ENCODE data around the gene SCAI. TPM values are rescaled to one million over a fixed set of nuclear protein-coding genes. Genes with fewer than 3 reads are reported as not detected.
A peak's percentile ranks its signal among the peaks of the same experiment; 100 is the strongest.

The SCAI gene
- total RNA-seq, 1 donor from 2014 or later, result 10.0 TPM

- DNase-seq (ENCODE audit: low spot score), result no peak
- intact Hi-C loops (cut with micrococcal nuclease), result loop anchor here (1.0 to 5.0 kb wide), 12 partner anchors 8 to 605 kb away; partner anchors contain the start of genes ARPC5L, GOLGA1, HSPA5 and NR6A1
- no peaks in the 10 kb centered on the region for H3K27me3 Mint-ChIP-seq (ENCODE audit: insufficient read depth)
- H3K36me3 Mint-ChIP-seq (ENCODE audit: low read depth), result peaks cover 13% of the 10 kb centered on the region
- H3K27ac Mint-ChIP-seq, result peak overlapping the region; percentile 85
- no peaks in the 10 kb centered on the region for H3K9me3 Mint-ChIP-seq
- peaks cover 46% of the 10 kb centered on the region for H3K4me1 Mint-ChIP-seq (ENCODE audit: low read depth)
- peak overlapping the region; percentile 96 for H3K4me3 Mint-ChIP-seq
These were observed 560 bp downstream of the SCAI start for GRCh38 chr9:125142560-125143376.

GRCh38 chr9:125141751-125142150 is 1.6 kb downstream of the SCAI start:
- Mint-ChIP-seq H3K4me1 (ENCODE audit: low read depth) (peaks cover 44% of the 10 kb centered on the region), H3K36me3 (ENCODE audit: low read depth) (peaks cover 11% of the 10 kb centered on the region), H3K27me3 (ENCODE audit: insufficient read depth) (no peaks in the 10 kb centered on the region), H3K27ac (no peak overlapping the region), H3K4me3 (peak overlapping the region; percentile 96), H3K9me3 (no peaks in the 10 kb centered on the region)
- no peak for DNase-seq (ENCODE audit: low spot score)
- intact Hi-C loops (cut with micrococcal nuclease), result loop anchor here (2.0 to 5.0 kb wide), 4 partner anchors 99 to 606 kb away; partner anchors contain the start of genes HSPA5, PBX3 and WDR38

- intact Hi-C loops (cut with micrococcal nuclease), result loop anchor here (5.0 kb wide), 2 partner anchors 231 to 606 kb away; partner anchors contain the start of gene PBX3
- Mint-ChIP-seq H3K36me3 (ENCODE audit: low read depth) (peaks cover 11% of the 10 kb centered on the region), H3K27me3 (ENCODE audit: insufficient read depth) (no peaks in the 10 kb centered on the region), H3K9me3 (no peaks in the 10 kb centered on the region), H3K27ac (no peak overlapping the region), H3K4me1 (ENCODE audit: low read depth) (peaks cover 40% of the 10 kb centered on the region), H3K4me3 (peak overlapping the region; percentile 3)
- no peak for DNase-seq (ENCODE audit: low spot score)
These were observed 2.1 kb downstream of the SCAI start for GRCh38 chr9:125141251-125141650.

GRCh38 chr9:125140576-125140975 is 2.8 kb downstream of the SCAI start:
- no peak for DNase-seq (ENCODE audit: low spot score)
- Mint-ChIP-seq H3K27ac (no peak overlapping the region), H3K4me3 (no peak overlapping the region), H3K4me1 (ENCODE audit: low read depth) (peaks cover 35% of the 10 kb centered on the region), H3K9me3 (no peaks in the 10 kb centered on the region), H3K27me3 (ENCODE audit: insufficient read depth) (no peaks in the 10 kb centered on the region), H3K36me3 (ENCODE audit: low read depth) (peaks cover 11% of the 10 kb centered on the region)
- intact Hi-C loops (cut with micrococcal nuclease), result loop anchor here (5.0 kb wide), 2 partner anchors 232 to 607 kb away; partner anchors contain the start of gene PBX3

- DNase-seq (ENCODE audit: low spot score), result no peak
- no peak overlapping the region for H3K27ac Mint-ChIP-seq
- peaks cover 22% of the 10 kb centered on the region for H3K36me3 Mint-ChIP-seq (ENCODE audit: low read depth)
- H3K4me1 Mint-ChIP-seq (ENCODE audit: low read depth), result peaks cover 30% of the 10 kb centered on the region
- intact Hi-C loops (cut with micrococcal nuclease), result no loop called here
- H3K4me3 Mint-ChIP-seq, result no peak overlapping the region
- H3K9me3 Mint-ChIP-seq, result peaks cover 13% of the 10 kb centered on the region
- H3K27me3 Mint-ChIP-seq (ENCODE audit: insufficient read depth), result no peaks in the 10 kb centered on the region
These were observed 6.1 kb downstream of the SCAI start for GRCh38 chr9:125137200-125137599.

GRCh38 chr9:125134976-125135375 is 8.4 kb downstream of the SCAI start:
- Mint-ChIP-seq H3K9me3 (peaks cover 13% of the 10 kb centered on the region), H3K27me3 (ENCODE audit: insufficient read depth) (no peaks in the 10 kb centered on the region), H3K36me3 (ENCODE audit: low read depth) (peaks cover 21% of the 10 kb centered on the region), H3K4me1 (ENCODE audit: low read depth) (peaks cover 19% of the 10 kb centered on the region), H3K4me3 (no peak overlapping the region), H3K27ac (no peak overlapping the region)
- no peak for DNase-seq (ENCODE audit: low spot score)
- intact Hi-C loops (cut with micrococcal nuclease), result loop anchor here (1.0 kb wide), 2 partner anchors 8 to 9 kb away; partner anchors contain the start of gene SCAI

- Mint-ChIP-seq H3K4me3 (no peak overlapping the region), H3K36me3 (ENCODE audit: low read depth) (peaks cover 14% of the 10 kb centered on the region), H3K27me3 (ENCODE audit: insufficient read depth) (no peaks in the 10 kb centered on the region), H3K4me1 (ENCODE audit: low read depth) (peaks cover 12% of the 10 kb centered on the region), H3K27ac (peak overlapping the region; percentile 76), H3K9me3 (peaks cover 13% of the 10 kb centered on the region)
- no peak for DNase-seq (ENCODE audit: low spot score)
- intact Hi-C loops (cut with micrococcal nuclease), result loop anchor here (1.0 kb wide), 2 partner anchors 7 to 10 kb away; partner anchors contain the start of gene SCAI
These were observed 9.7 kb downstream of the SCAI start for GRCh38 chr9:125133403-125134329.

- H3K36me3 Mint-ChIP-seq (ENCODE audit: low read depth), result peaks cover 12% of the 10 kb centered on the region
- H3K4me1 Mint-ChIP-seq (ENCODE audit: low read depth), result peaks cover 17% of the 10 kb centered on the region
- H3K27ac Mint-ChIP-seq, result no peak overlapping the region
- no peak for DNase-seq (ENCODE audit: low spot score)
- H3K4me3 Mint-ChIP-seq, result no peak overlapping the region
- H3K9me3 Mint-ChIP-seq, result peaks cover 13% of the 10 kb centered on the region
- H3K27me3 Mint-ChIP-seq (ENCODE audit: insufficient read depth), result no peaks in the 10 kb centered on the region
- intact Hi-C loops (cut with micrococcal nuclease), result no loop called here
These were observed 11.6 kb downstream of the SCAI start for GRCh38 chr9:125131778-125132177.

GRCh38 chr9:125126019-125126746 is 17.1 kb downstream of the SCAI start:
- Mint-ChIP-seq H3K27ac (peak overlapping the region; percentile 98), H3K4me3 (peak overlapping the region; percentile 62), H3K36me3 (ENCODE audit: low read depth) (peaks cover 12% of the 10 kb centered on the region), H3K9me3 (no peaks in the 10 kb centered on the region), H3K4me1 (ENCODE audit: low read depth) (peaks cover 36% of the 10 kb centered on the region), H3K27me3 (ENCODE audit: insufficient read depth) (no peaks in the 10 kb centered on the region)
- DNase-seq (ENCODE audit: low spot score), result peak; percentile 77
- intact Hi-C loops (cut with micrococcal nuclease), result loop anchor here (1.0 to 5.0 kb wide), 3 partner anchors 8 to 184 kb away; partner anchors contain the start of genes GOLGA1 and SCAI

- no peak for DNase-seq (ENCODE audit: low spot score)
- H3K27ac Mint-ChIP-seq, result peak overlapping the region; percentile 98
- no peaks in the 10 kb centered on the region for H3K9me3 Mint-ChIP-seq
- H3K27me3 Mint-ChIP-seq (ENCODE audit: insufficient read depth), result no peaks in the 10 kb centered on the region
- H3K36me3 Mint-ChIP-seq (ENCODE audit: low read depth), result peaks cover 12% of the 10 kb centered on the region
- H3K4me3 Mint-ChIP-seq, result peak overlapping the region; percentile 62
- peaks cover 43% of the 10 kb centered on the region for H3K4me1 Mint-ChIP-seq (ENCODE audit: low read depth)
- intact Hi-C loops (cut with micrococcal nuclease), result loop anchor here (5.0 kb wide), 1 partner anchor 183 kb away; the partner anchor contains the start of gene GOLGA1
These were observed 17.8 kb downstream of the SCAI start for GRCh38 chr9:125125523-125125922.

GRCh38 chr9:125121146-125121545 is 22.2 kb downstream of the SCAI start:
- Mint-ChIP-seq H3K27me3 (ENCODE audit: insufficient read depth) (no peaks in the 10 kb centered on the region), H3K4me3 (peak overlapping the region; percentile 2), H3K9me3 (no peaks in the 10 kb centered on the region), H3K27ac (peak overlapping the region; percentile 9), H3K36me3 (ENCODE audit: low read depth) (peaks cover 9% of the 10 kb centered on the region), H3K4me1 (ENCODE audit: low read depth) (peaks cover 46% of the 10 kb centered on the region)
- intact Hi-C loops (cut with micrococcal nuclease), result no loop called here
- DNase-seq (ENCODE audit: low spot score), result no peak

All from activated T-helper 1 cell treated with anti-CD3 and anti-CD28 coated beads, Interleukin-12 subunit alpha, Interleukin-12 subunit beta, Interleukin-2, Interleukin-4 antibody, amounts not matched to agents 30 ng/mL and 10 ng/mL and 1 ng/mL, durations not matched to agents 14 hours and 24 hours and 36 hours (primary cell).